HepG2 (cell line): ENCODE data around the gene PGK2. TPM values are rescaled to one million over a fixed set of nuclear protein-coding genes. Genes with fewer than 3 reads are reported as not detected.

ENCODE experiments used
- ARNT ChIP-seq: fragments of 450-650 bp; IDR thresholded peaks from 2 replicates; pipeline ENCODE4 v1.6.1; 2017
- CSRNP1 ChIP-seq: sonication (generic); formaldehyde crosslinking; IDR thresholded peaks from 2 replicates; pipeline ENCODE4 v1.8.1; 2023; ENCODE audit warnings: mild to moderate bottlenecking, missing genetic modification reagents
- ERF ChIP-seq: IDR thresholded peaks from 2 replicates; pipeline ENCODE4 v1.6.1; 2018; ENCODE audit warnings: missing biosample characterization, missing genetic modification reagents
- GABPB1 ChIP-seq: IDR thresholded peaks from 2 replicates; pipeline ENCODE4 v1.6.1; 2016; ENCODE audit warnings: mild to moderate bottlenecking, missing genetic modification reagents, moderate library complexity, missing compliant biosample characterization
- IKZF1 ChIP-seq: fragments of 450-650 bp; IDR thresholded peaks from 2 replicates; pipeline ENCODE4 v1.7.1; 2016
- KLF15 ChIP-seq: sonication (generic); formaldehyde crosslinking; IDR thresholded peaks from 2 replicates; pipeline ENCODE4 v1.8.1; 2023; ENCODE audit warnings: borderline replicate concordance, mild to moderate bottlenecking, inconsistent platforms, missing genetic modification reagents, mixed read lengths
- KLF9 ChIP-seq: IDR thresholded peaks from 2 replicates; pipeline ENCODE4 v1.6.1; 2016; ENCODE audit warnings: low read depth
- MBNL3 ChIP-seq: fragments of 250-450 bp; sonication (Bioruptor Pico); conservative IDR thresholded peaks from 2 replicates; pipeline ENCODE4 v1.8.0; 2022; ENCODE audit warnings: mild to moderate bottlenecking, inconsistent platforms
- NFYB ChIP-seq: sonication (generic); formaldehyde crosslinking; IDR thresholded peaks from 2 replicates; pipeline ENCODE4 v1.4.0; 2020; ENCODE audit warnings: missing genetic modification reagents
- PAX8 ChIP-seq: sonication (generic); formaldehyde crosslinking; IDR thresholded peaks from 2 replicates; pipeline ENCODE4 v1.8.0; 2022; ENCODE audit warnings: mild to moderate bottlenecking, missing genetic modification reagents, borderline replicate concordance
- PBX2 ChIP-seq: IDR thresholded peaks from 2 replicates; pipeline ENCODE4 v1.6.1; 2016; ENCODE audit warnings: control low read depth
- RARA ChIP-seq: IDR thresholded peaks from 2 replicates; pipeline ENCODE4 v1.6.1; 2016; ENCODE audit warnings: missing genetic modification reagents, missing compliant biosample characterization
- RFX1 ChIP-seq: fragments of 450-650 bp; IDR thresholded peaks from 2 replicates; pipeline ENCODE4 v1.6.1; 2017
- THAP7 ChIP-seq: sonication (generic); formaldehyde crosslinking; IDR thresholded peaks from 2 replicates; pipeline ENCODE4 v1.8.1; 2023; ENCODE audit warnings: mild to moderate bottlenecking, missing genetic modification reagents
- ZFP1 ChIP-seq: IDR thresholded peaks from 2 replicates; pipeline ENCODE4 v1.6.1; 2016
- ZFYVE20 ChIP-seq: sonication (generic); formaldehyde crosslinking; IDR thresholded peaks from 2 replicates; pipeline ENCODE4 v1.8.0; 2023; ENCODE audit warnings: low read depth, mild to moderate bottlenecking, moderate library complexity, missing genetic modification reagents, borderline replicate concordance
- ZNF20 ChIP-seq: sonication (generic); formaldehyde crosslinking; IDR thresholded peaks from 2 replicates; pipeline ENCODE4 v1.4.0; 2020; ENCODE audit warnings: mild to moderate bottlenecking, moderate library complexity, missing genetic modification reagents
- ZNF329 ChIP-seq: sonication (generic); formaldehyde crosslinking; IDR thresholded peaks from 2 replicates; pipeline ENCODE4 v1.9.0; 2021; ENCODE audit warnings: low read depth, mild to moderate bottlenecking, missing genetic modification reagents
- ZNF33A ChIP-seq: sonication (generic); formaldehyde crosslinking; IDR thresholded peaks from 2 replicates; pipeline ENCODE4 v1.5.1; 2020; ENCODE audit warnings: missing genetic modification reagents, mild to moderate bottlenecking, moderate library complexity, borderline replicate concordance
- ZNF558 ChIP-seq: sonication (generic); formaldehyde crosslinking; IDR thresholded peaks from 2 replicates; pipeline ENCODE4 v1.9.0; 2022; ENCODE audit warnings: mild to moderate bottlenecking, missing genetic modification reagents, borderline replicate concordance
- ZNF598 ChIP-seq: sonication (generic); formaldehyde crosslinking; IDR thresholded peaks from 2 replicates; pipeline ENCODE4 v1.5.1; 2020; ENCODE audit warnings: mild to moderate bottlenecking, missing genetic modification reagents, borderline replicate concordance
- ZNF691 ChIP-seq: sonication (generic); formaldehyde crosslinking; IDR thresholded peaks from 2 replicates; pipeline ENCODE4 v1.4.0; 2020; ENCODE audit warnings: missing genetic modification reagents, low read depth, mild to moderate bottlenecking, borderline replicate concordance
- ZNF776 ChIP-seq: sonication (generic); formaldehyde crosslinking; IDR thresholded peaks from 2 replicates; pipeline ENCODE4 v1.4.0; 2020; ENCODE audit warnings: mild to moderate bottlenecking, missing genetic modification reagents
- polyA plus RNA-seq, 8 experiments: library from polyadenylated mRNA; depleted of rRNA in 3 of 8; stranded (reverse) in 7 of 8; unstranded in 1 of 8; fragments of >200 nt; fragmentation: Illumina TruSeq in 4 of 8; extraction: Trizol in 4 of 8; gene quantifications; 2 replicates each; pipeline versions ENCODE4 v1.2.1 to v1.2.3, GENCODE V29; 2011 to 2016; ENCODE audit warnings: low read depth in 4 of 8, missing spikeins in 1 of 8, mixed read lengths in 1 of 8; ENCODE audit not compliant: insufficient read depth in 1 of 8
- total RNA-seq, 5 experiments: library from RNA; depleted of rRNA; stranded (reverse); fragments of >200 nt; fragmentation: Illumina TruSeq; extraction: Trizol; gene quantifications; 2 replicates each; pipeline ENCODE4 v1.2.3, GENCODE V29; 2016; ENCODE audit warnings: low read depth in 1 of 5
- TF ChIP-seq, protein P1 (sequence below): sonication (generic); formaldehyde crosslinking; IDR thresholded peaks from 2 replicates; pipeline ENCODE4 v1.4.0; 2020; ENCODE audit warnings: missing genetic modification reagents, mild to moderate bottlenecking, borderline replicate concordance
- TF ChIP-seq, protein P2 (sequence below): sonication (generic); formaldehyde crosslinking; IDR thresholded peaks from 2 replicates; pipeline ENCODE4 v1.5.1; 2020; ENCODE audit warnings: mild to moderate bottlenecking, missing genetic modification reagents, moderate library complexity

Gene PGK2
- total and polyA plus RNA-seq, 2 of the 13 experiments (the other 11 are each of a cell fraction or from before 2014, with no cell fraction given) = not detected

DNA sequence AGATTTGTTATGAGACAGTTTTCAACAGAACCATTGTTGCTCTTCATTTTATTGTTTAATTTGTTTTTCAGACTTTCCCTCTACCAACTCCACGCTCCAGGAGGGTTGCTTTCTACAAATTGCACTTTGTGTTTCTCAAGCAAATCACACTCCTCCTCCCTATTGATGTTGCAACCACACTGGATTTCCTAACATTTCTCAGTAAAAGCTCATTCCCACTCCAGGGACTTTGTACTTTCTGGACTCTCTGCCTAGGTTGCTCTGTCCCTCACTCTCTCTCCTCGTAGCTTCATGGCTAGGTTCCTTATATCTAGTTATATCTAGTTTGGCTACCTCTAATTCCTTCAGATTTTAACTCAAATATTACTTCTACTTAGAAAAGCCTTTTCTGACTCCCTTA lies 20.3 kb downstream of the PGK2 start (continued):
- TF ChIP-seq ZNF33A (CRISPR knock-in tag) (no peak), CSRNP1 (no peak), ZFP1 (peak; percentile 73; the same call in 1 of the 2 replicates), ZNF691 (CRISPR knock-in tag) (no peak), ZNF20 (CRISPR knock-in tag) (no peak), ZFYVE20 (CRISPR knock-in tag) (no peak), IKZF1 (no peak), ZNF329 (CRISPR knock-in tag) (no peak), MBNL3 (no peak), GABPB1 (CRISPR knock-in tag) (no peak; the same call in 1 of the 2 replicates), THAP7 (no peak), ZNF558 (no peak), KLF9 (no peak), PAX8 (CRISPR knock-in tag) (no peak), ZNF598 (no peak), ERF (CRISPR knock-in tag) (peak; percentile 63; the same call in 1 of the 2 replicates), PBX2 (CRISPR knock-in tag) (no peak), KLF15 (no peak), RARA (CRISPR knock-in tag) (peak; percentile 50), ARNT (no peak), ZNF776 (CRISPR knock-in tag) (no peak), RFX1 (no peak), NFYB (CRISPR knock-in tag) (no peak)
- TF ChIP-seq, protein P1, sequence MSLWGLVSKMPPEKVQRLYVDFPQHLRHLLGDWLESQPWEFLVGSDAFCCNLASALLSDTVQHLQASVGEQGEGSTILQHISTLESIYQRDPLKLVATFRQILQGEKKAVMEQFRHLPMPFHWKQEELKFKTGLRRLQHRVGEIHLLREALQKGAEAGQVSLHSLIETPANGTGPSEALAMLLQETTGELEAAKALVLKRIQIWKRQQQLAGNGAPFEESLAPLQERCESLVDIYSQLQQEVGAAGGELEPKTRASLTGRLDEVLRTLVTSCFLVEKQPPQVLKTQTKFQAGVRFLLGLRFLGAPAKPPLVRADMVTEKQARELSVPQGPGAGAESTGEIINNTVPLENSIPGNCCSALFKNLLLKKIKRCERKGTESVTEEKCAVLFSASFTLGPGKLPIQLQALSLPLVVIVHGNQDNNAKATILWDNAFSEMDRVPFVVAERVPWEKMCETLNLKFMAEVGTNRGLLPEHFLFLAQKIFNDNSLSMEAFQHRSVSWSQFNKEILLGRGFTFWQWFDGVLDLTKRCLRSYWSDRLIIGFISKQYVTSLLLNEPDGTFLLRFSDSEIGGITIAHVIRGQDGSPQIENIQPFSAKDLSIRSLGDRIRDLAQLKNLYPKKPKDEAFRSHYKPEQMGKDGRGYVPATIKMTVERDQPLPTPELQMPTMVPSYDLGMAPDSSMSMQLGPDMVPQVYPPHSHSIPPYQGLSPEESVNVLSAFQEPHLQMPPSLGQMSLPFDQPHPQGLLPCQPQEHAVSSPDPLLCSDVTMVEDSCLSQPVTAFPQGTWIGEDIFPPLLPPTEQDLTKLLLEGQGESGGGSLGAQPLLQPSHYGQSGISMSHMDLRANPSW = no peak
- TF ChIP-seq, protein P2, sequence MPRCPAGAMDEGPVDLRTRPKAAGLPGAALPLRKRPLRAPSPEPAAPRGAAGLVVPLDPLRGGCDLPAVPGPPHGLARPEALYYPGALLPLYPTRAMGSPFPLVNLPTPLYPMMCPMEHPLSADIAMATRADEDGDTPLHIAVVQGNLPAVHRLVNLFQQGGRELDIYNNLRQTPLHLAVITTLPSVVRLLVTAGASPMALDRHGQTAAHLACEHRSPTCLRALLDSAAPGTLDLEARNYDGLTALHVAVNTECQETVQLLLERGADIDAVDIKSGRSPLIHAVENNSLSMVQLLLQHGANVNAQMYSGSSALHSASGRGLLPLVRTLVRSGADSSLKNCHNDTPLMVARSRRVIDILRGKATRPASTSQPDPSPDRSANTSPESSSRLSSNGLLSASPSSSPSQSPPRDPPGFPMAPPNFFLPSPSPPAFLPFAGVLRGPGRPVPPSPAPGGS (CRISPR knock-in tag) = no peak
